K562 (cell line): ENCODE results near the gene SLC38A2. TPM values are rescaled to one million over a fixed set of nuclear protein-coding genes. Genes with fewer than 3 reads are reported as not detected.
A peak's percentile ranks its signal among the peaks of the same experiment; 100 is the strongest.

Source experiments
- BCLAF1 ChIP-seq, 2 experiments: fragments of 450-650 bp in 1 of 2; IDR thresholded peaks; 2 replicates each; pipeline ENCODE4 v1.6.1; 2011 to 2017; ENCODE audit warnings: low read depth in 2 of 2, antibody characterized with exemption in 1 of 2, borderline replicate concordance in 1 of 2, low read length in 1 of 2, mild to moderate bottlenecking in 1 of 2, mixed read lengths in 1 of 2; ENCODE audit not compliant: control insufficient read depth in 1 of 2
- CHD4 ChIP-seq: fragments of 200-600 bp; sonication (generic); IDR thresholded peaks from 3 replicates; pipeline ENCODE4 v1.6.1; 2012; ENCODE audit warnings: low read depth, mild to moderate bottlenecking, mixed read lengths, low read length, inconsistent platforms; ENCODE audit not compliant: insufficient read depth, insufficient replicate concordance, poor library complexity, severe bottlenecking
- EP300 ChIP-seq: IDR thresholded peaks from 2 replicates; pipeline ENCODE4 v1.6.1; 2012; ENCODE audit warnings: low read length, improper control_type of control experiment
- GATAD2A ChIP-seq: fragments of 450-650 bp; IDR thresholded peaks from 2 replicates; pipeline ENCODE4 v1.6.1; 2017
- HMG20B ChIP-seq: fragments of 250-450 bp; sonication (Bioruptor Pico); IDR thresholded peaks from 2 replicates; pipeline ENCODE4 v1.5.0; 2021; ENCODE audit warnings: mild to moderate bottlenecking
- HNRNPUL1 ChIP-seq: fragments of 200-400 bp; formaldehyde crosslinking; IDR thresholded peaks from 2 replicates; pipeline ENCODE4 v1.6.1; 2017; ENCODE audit warnings: low read length
- JUN ChIP-seq, 2 experiments: sonication (generic) in 1 of 2; formaldehyde crosslinking in 1 of 2; IDR thresholded peaks; 2 replicates each; pipeline versions ENCODE4 v1.6.1 to v1.8.0; 2012 to 2022; ENCODE audit warnings: borderline replicate concordance in 2 of 2, mild to moderate bottlenecking in 2 of 2, improper control_type of control experiment in 1 of 2, low read depth in 1 of 2, low read length in 1 of 2, missing genetic modification reagents in 1 of 2
- KAT8 ChIP-seq: fragments of 450-650 bp; IDR thresholded peaks from 2 replicates; pipeline ENCODE4 v1.6.1; 2016; ENCODE audit warnings: low read depth, mild to moderate bottlenecking
- MYBL2 ChIP-seq, 2 experiments: fragments of 450-650 bp in 1 of 2; sonication (generic) in 1 of 2; formaldehyde crosslinking in 1 of 2; IDR thresholded peaks; 2 replicates each; pipeline versions ENCODE4 v1.6.1 to v1.8.1; 2017 to 2022; ENCODE audit warnings: borderline replicate concordance in 1 of 2, inconsistent platforms in 1 of 2, low read depth in 1 of 2, mild to moderate bottlenecking in 1 of 2, missing genetic modification reagents in 1 of 2, moderate library complexity in 1 of 2
- RBM22 ChIP-seq: fragments of 200-400 bp; formaldehyde crosslinking; IDR thresholded peaks from 2 replicates; pipeline ENCODE4 v1.6.1; 2018; ENCODE audit warnings: low read length, low read depth; ENCODE audit not compliant: poor library complexity, severe bottlenecking
- ZBTB11 ChIP-seq, 3 experiments: fragments of 200-800 bp in 1 of 3; fragments of 250-450 bp in 1 of 3; fragments of 450-650 bp in 1 of 3; sonication (Bioruptor Pico) in 1 of 3; sonication (Bioruptor generic) in 1 of 3; formaldehyde crosslinking in 1 of 3; IDR thresholded peaks; 2 replicates each; pipeline versions ENCODE4 v1.6.1 to v1.8.0; 2016 to 2022; ENCODE audit warnings: mild to moderate bottlenecking in 2 of 3, missing genetic modification characterization in 2 of 3, missing compliant biosample characterization in 1 of 3, moderate library complexity in 1 of 3
- ZNF239 ChIP-seq: fragments of 250-450 bp; sonication (Bioruptor Pico); IDR thresholded peaks from 2 replicates; pipeline ENCODE4 v1.4.0; 2020; ENCODE audit warnings: mild to moderate bottlenecking
- ZNF644 ChIP-seq: fragments of 200-800 bp; sonication (Bioruptor generic); IDR thresholded peaks from 2 replicates; pipeline ENCODE4 v1.6.1; 2016; ENCODE audit warnings: low read depth, missing genetic modification characterization, missing compliant biosample characterization
- ZNF655 ChIP-seq: fragments of 250-450 bp; sonication (Bioruptor Pico); IDR thresholded peaks from 2 replicates; pipeline ENCODE4 v1.5.0; 2021
- ZNF740 ChIP-seq, 3 experiments: fragments of 200-800 bp in 1 of 3; sonication (Bioruptor generic) in 1 of 3; sonication (generic) in 1 of 3; formaldehyde crosslinking in 1 of 3; IDR thresholded peaks; 2 replicates each; pipeline versions ENCODE4 v1.6.1 to v1.8.0; 2016 to 2022; ENCODE audit warnings: mild to moderate bottlenecking in 2 of 3, missing compliant biosample characterization in 2 of 3, missing genetic modification characterization in 2 of 3, missing genetic modification reagents in 1 of 3
- polyA plus RNA-seq, 8 experiments: library from polyadenylated mRNA; depleted of rRNA in 4 of 8; stranded (reverse) in 5 of 8; unstranded in 3 of 8; fragments of >200 nt; fragmentation: Nextera tagmentation in 2 of 8; fragmentation: Illumina TruSeq in 1 of 8; extraction: Ambion mirVana in 2 of 8; extraction: Trizol in 1 of 8; gene quantifications; 2 replicates each; pipeline versions ENCODE4 v1.2.1 to v1.2.3, GENCODE V29; 2011 to 2014; ENCODE audit warnings: inconsistent platforms in 1 of 8, missing spikeins in 1 of 8
- total RNA-seq, 7 experiments: library from RNA; depleted of rRNA in 6 of 7; stranded (reverse); fragments of >200 nt in 6 of 7; fragmentation: Illumina TruSeq in 2 of 7; extraction: Trizol in 2 of 7; gene quantifications; 2 replicates each; pipeline versions ENCODE4 v1.2.1 to v1.2.3, GENCODE V29; 2011 to 2021; ENCODE audit warnings: low replicate concordance in 1 of 7

Gene SLC38A2
- total and polyA plus RNA-seq, 9 of the 15 experiments (the other 6 are each of a cell fraction or from before 2014, with no cell fraction given): 98.7 to 292 (median 143) TPM

GRCh38 chr12:46371718-46372543 lies 642 bp downstream of the SLC38A2 start (continued):
- TF ChIP-seq ZNF239: no peak
- no peak for TF ChIP-seq ZNF644 (tag)
- TF ChIP-seq JUN (IDR thresholded peaks at IDR 0.05; ENCODE audit: borderline replicate concordance, low read depth, low read length): no peak
- TF ChIP-seq JUN (CRISPR knock-in tag; IDR thresholded peaks at IDR 0.05; ENCODE audit: borderline replicate concordance): 0 out of 2 replicates have a peak, but pooled peaks have one; percentile 47
- peak; percentile 78 for TF ChIP-seq RBM22
- no peak for TF ChIP-seq KAT8
- TF ChIP-seq ZBTB11 (CRISPR knock-in tag; IDR thresholded peaks at IDR 0.05): no peak
- TF ChIP-seq BCLAF1 (IDR thresholded peaks at IDR 0.05; ENCODE audit: borderline replicate concordance in 1 of 2, control insufficient read depth in 1 of 2, low read depth in 2 of 2, low read length in 1 of 2): no peak
- TF ChIP-seq EP300: no peak
- TF ChIP-seq GATAD2A: no peak
- 0 out of 2 replicates have a peak, but pooled peaks have one; percentile 50 for TF ChIP-seq HNRNPUL1
- no peak for TF ChIP-seq CHD4
- no peak for TF ChIP-seq HMG20B (CRISPR knock-in tag)
- peak; percentile 64; the same call in 1 of the 2 replicates for TF ChIP-seq ZNF740 (CRISPR knock-in tag; IDR thresholded peaks at IDR 0.05)
- no peak for TF ChIP-seq ZNF740 (tag; IDR thresholded peaks at IDR 0.05)
- TF ChIP-seq ZNF655: no peak
- TF ChIP-seq MYBL2 (IDR thresholded peaks at IDR 0.05; ENCODE audit: low read depth): no peak
- no peak for TF ChIP-seq MYBL2 (CRISPR knock-in tag; IDR thresholded peaks at IDR 0.05; ENCODE audit: borderline replicate concordance)
